MM.1S (cell line): ENCODE data around the gene GPR32.

Experiments used
- DNase-seq: peaks from one replicate; pipeline ENCODE4 v3.0.0-alpha.2; 2015
- H2AFZ ChIP-seq: fragments of 300-600 bp; sonication (generic); 2 replicates; pipeline ENCODE4 v1.6.0; 2016; ENCODE audit warnings: antibody characterized with exemption, low read length
- H3F3A ChIP-seq: fragments of 300-600 bp; sonication (generic); 2 replicates; pipeline ENCODE4 v1.6.1; 2016; ENCODE audit warnings: mild to moderate bottlenecking, antibody characterized with exemption, low read length, moderate library complexity, mixed read lengths; ENCODE audit not compliant: insufficient read depth
- H3K27ac ChIP-seq: fragments of 300-600 bp; sonication (generic); 2 replicates; pipeline ENCODE4 v1.5.1; 2016; ENCODE audit warnings: mild to moderate bottlenecking, low read length
- H3K27me3 ChIP-seq: fragments of 300-600 bp; sonication (generic); replicated peaks from 2 replicates; pipeline ENCODE4 v1.6.0; 2016; ENCODE audit warnings: low read length; ENCODE audit not compliant: insufficient read depth
- H3K36me3 ChIP-seq: fragments of 300-600 bp; sonication (generic); replicated peaks from 2 replicates; pipeline ENCODE4 v1.6.1; 2016; ENCODE audit warnings: mild to moderate bottlenecking, low read length, mixed read lengths; ENCODE audit not compliant: insufficient read depth
- H3K4me1 ChIP-seq: fragments of 300-600 bp; sonication (generic); 2 replicates; pipeline ENCODE4 v1.6.1; 2016; ENCODE audit warnings: low read length, mixed read lengths
- H3K4me2 ChIP-seq: fragments of 300-600 bp; sonication (generic); 2 replicates; pipeline ENCODE4 v1.6.0; 2016; ENCODE audit warnings: low read depth, low read length
- H3K4me3 ChIP-seq: fragments of 300-600 bp; sonication (generic); 2 replicates; pipeline ENCODE4 v1.5.1; 2016; ENCODE audit warnings: low read length, mixed read lengths
- H3K79me2 ChIP-seq: fragments of 300-600 bp; sonication (generic); 2 replicates; pipeline ENCODE4 v1.6.1; 2016; ENCODE audit warnings: mixed run types, low read length, mixed read lengths
- H3K9ac ChIP-seq: fragments of 300-600 bp; sonication (generic); 2 replicates; pipeline ENCODE4 v1.6.1; 2016; ENCODE audit warnings: low read length, mixed read lengths
- H3K9me2 ChIP-seq: fragments of 300-600 bp; sonication (generic); replicated peaks from 2 replicates; pipeline ENCODE4 v1.6.1; 2016; ENCODE audit warnings: mild to moderate bottlenecking, low read length, mixed read lengths; ENCODE audit not compliant: insufficient read depth
- H3K9me3 ChIP-seq: fragments of 300-600 bp; sonication (generic); replicated peaks from 2 replicates; pipeline ENCODE4 v1.6.1; 2016; ENCODE audit warnings: mild to moderate bottlenecking, low read length, mixed read lengths; ENCODE audit not compliant: insufficient read depth
- H4K20me1 ChIP-seq: fragments of 300-600 bp; sonication (generic); 2 replicates; pipeline ENCODE4 v1.6.1; 2016; ENCODE audit warnings: mild to moderate bottlenecking, low read length, moderate library complexity, mixed read lengths; ENCODE audit not compliant: insufficient read depth
- CTCF ChIP-seq: fragments of 300-600 bp; sonication (generic); IDR thresholded peaks from 2 replicates; pipeline ENCODE4 v1.5.1; 2016; ENCODE audit warnings: antibody characterized with exemption, low read length, mixed read lengths
- EZH2 ChIP-seq: fragments of 300-600 bp; sonication (generic); optimal IDR thresholded peaks from 2 replicates; pipeline ENCODE3; 2017; ENCODE audit warnings: low read depth, mild to moderate bottlenecking, antibody characterized with exemption, low read length, mixed read lengths
- EZH2phosphoT487 ChIP-seq: fragments of 300-600 bp; sonication (generic); IDR thresholded peaks from 2 replicates; pipeline ENCODE4 v1.6.1; 2018; ENCODE audit warnings: antibody characterized with exemption, low read length

The GPR32 gene

GRCh38 chr19:50722201-50723013 is 47.9 kb upstream of the GPR32 start:
- no peaks in the 10 kb centered on the region for H3K36me3 ChIP-seq
- no peaks in the 10 kb centered on the region for H3F3A ChIP-seq
- H3K27ac ChIP-seq, result no peak overlapping the region
- TF ChIP-seq CTCF (no peak), EZH2 (no peak), EZH2phosphoT487 (no peak)
- no peak overlapping the region for H3K9ac ChIP-seq
- H3K4me2 ChIP-seq, result no peak overlapping the region
- peaks cover 19% of the 10 kb centered on the region for H3K27me3 ChIP-seq
- H3K79me2 ChIP-seq, result no peaks in the 10 kb centered on the region
- no peaks in the 10 kb centered on the region for H3K4me1 ChIP-seq
- no peaks in the 10 kb centered on the region for H4K20me1 ChIP-seq
- H3K9me3 ChIP-seq, result no peaks in the 10 kb centered on the region
- DNase-seq, result no peak
- H3K9me2 ChIP-seq, result no peaks in the 10 kb centered on the region
- H3K4me3 ChIP-seq, result no peak overlapping the region
- H2AFZ ChIP-seq, result no peak overlapping the region

- Histone ChIP-seq H3K9me3 (no peaks in the 10 kb centered on the region), H3K4me1 (no peaks in the 10 kb centered on the region), H3K27me3 (peaks cover 18% of the 10 kb centered on the region), H3K36me3 (no peaks in the 10 kb centered on the region), H3K4me2 (no peak within 1 kb of the TSS), H3F3A (no peaks in the 10 kb centered on the region), H4K20me1 (no peaks in the 10 kb centered on the region), H3K79me2 (no peaks in the 10 kb centered on the region), H3K9ac (no peak within 1 kb of the TSS), H3K9me2 (no peaks in the 10 kb centered on the region), H3K27ac (no peak within 1 kb of the TSS), H3K4me3 (no peak within 1 kb of the TSS), H2AFZ (no peak within 1 kb of the TSS)
- no peak for TF ChIP-seq EZH2
- TF ChIP-seq CTCF, result no peak
- no peak for TF ChIP-seq EZH2phosphoT487
- DNase-seq, result no peak
These were observed 47.2 kb upstream of the GPR32 start, which contains the start of gene CLEC11A for GRCh38 chr19:50723069-50723468. Gene CLEC11A, plus strand, starts transcription at chr19:50723364. Its CDS starts 162 bp downstream, at chr19:50723526.

- Histone ChIP-seq H3F3A (no peaks in the 10 kb centered on the region), H3K4me1 (no peaks in the 10 kb centered on the region), H3K9me3 (no peaks in the 10 kb centered on the region), H3K36me3 (no peaks in the 10 kb centered on the region), H3K27ac (no peak overlapping the region), H3K9me2 (no peaks in the 10 kb centered on the region), H4K20me1 (no peaks in the 10 kb centered on the region), H3K79me2 (no peaks in the 10 kb centered on the region), H3K4me3 (no peak overlapping the region), H3K27me3 (peaks cover 21% of the 10 kb centered on the region; the same call in 1 of the 2 replicates), H2AFZ (no peak overlapping the region), H3K9ac (no peak overlapping the region), H3K4me2 (no peak overlapping the region)
- no peak for TF ChIP-seq EZH2
- TF ChIP-seq EZH2phosphoT487, result no peak
- TF ChIP-seq CTCF, result no peak
- no peak for DNase-seq
These were observed 46.3 kb upstream of the GPR32 start for GRCh38 chr19:50723735-50724521.
